HK-2 (cell line): ENCODE measurements around the gene ENO1.

Experiments
- DNase-seq: peaks from one replicate; pipeline ENCODE4 v3.0.0-alpha.2; 2018; ENCODE audit not compliant: unreplicated experiment

ENO1 gene

DNA sequence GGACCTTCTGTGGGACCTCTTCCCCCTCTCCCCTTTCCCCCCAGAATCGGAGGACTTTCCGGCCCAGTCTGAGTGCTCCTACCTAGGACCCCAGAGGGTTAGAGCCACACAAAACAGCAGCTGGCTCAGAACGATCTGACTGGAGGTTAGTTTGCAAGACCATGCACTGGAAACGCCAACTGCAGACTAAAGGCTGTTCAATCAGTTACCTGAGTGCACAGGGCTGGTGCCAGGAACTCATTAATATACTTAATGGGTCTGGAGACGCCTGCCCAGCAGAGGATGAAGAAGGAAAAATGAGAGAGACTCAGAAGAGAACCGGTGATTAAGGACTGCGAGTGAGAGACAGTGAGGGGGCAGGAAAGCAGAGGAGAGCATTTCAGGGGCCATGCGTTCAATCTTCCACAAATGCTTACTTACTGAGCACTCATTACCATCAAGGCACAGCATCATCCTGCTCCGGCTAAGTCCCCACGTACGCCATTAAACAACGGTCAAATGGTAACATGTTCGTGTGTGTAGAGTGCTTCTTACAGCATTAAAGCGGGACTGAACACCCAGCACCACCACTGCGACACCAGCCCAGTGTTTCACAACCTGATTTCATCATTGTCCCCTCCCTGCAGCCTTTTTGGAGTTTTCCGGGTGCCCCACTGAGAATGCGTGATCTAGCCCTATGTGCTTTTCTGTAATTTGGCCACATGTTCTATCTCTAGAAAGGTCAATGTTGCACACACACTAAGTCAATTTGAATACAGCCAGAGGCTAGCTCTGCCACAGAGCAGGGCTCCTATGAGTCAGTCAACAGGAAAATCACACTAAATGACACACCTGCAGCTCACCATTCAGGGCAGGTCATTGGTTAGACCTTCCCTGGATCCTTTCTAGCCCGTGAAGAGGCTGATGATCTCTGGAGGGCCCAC is 7.6 kb downstream of the ENO1 start:
- DNase-seq: peak; percentile 42

DNA sequence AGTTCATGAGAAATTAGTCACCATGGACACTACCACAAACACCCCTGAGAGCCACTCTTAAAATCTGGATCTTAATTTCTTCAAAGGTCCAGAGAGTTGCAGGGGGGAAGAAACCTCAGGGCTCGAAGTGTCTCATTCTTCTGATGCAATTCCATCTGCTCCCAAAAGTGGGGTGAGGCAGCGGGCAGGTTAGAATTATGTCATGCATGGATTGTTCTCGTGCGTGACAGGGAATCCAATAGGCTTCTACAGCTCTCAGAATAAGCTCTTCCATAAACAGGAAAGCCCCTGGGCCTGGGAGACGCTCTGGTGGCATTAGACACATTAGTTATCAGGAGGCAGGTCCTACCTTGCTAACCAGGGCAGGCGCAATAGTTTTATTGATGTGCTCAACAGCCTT is 8.4 kb downstream of the ENO1 start:
- DNase-seq: peak; percentile 38

DNA sequence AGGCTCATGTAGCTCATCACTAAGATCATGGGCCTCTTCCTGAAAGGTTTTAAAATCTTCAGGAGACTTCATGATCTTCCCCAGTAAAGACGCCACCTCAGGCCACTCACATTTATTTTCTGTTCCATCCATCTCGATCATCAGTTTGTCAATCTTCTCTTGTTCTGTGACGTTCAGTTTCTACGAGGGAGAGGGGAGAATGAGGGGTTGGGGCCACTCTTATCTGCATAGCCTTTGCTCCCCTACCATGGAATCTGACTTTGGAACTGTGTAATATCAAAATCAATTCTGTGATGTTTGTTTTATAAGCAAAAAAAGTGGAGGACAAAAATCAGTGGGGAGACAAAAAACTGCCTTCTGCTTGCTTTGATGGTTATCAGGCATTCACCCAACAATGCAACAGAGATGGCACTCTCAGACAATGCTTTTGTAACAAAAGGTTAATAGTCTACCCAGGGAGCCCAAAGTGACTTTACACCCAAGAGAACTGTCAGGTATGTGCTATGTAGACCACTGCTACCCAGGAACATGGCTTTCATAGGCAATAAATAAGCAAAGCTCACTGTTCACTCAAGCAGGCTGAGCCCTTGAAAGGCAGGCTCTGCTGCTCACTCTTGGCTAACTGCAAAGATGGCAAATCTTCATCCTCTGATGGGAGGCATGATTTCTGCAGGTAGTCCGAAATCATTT is 10.5 kb downstream of the ENO1 start:
- no peak for DNase-seq

DNA sequence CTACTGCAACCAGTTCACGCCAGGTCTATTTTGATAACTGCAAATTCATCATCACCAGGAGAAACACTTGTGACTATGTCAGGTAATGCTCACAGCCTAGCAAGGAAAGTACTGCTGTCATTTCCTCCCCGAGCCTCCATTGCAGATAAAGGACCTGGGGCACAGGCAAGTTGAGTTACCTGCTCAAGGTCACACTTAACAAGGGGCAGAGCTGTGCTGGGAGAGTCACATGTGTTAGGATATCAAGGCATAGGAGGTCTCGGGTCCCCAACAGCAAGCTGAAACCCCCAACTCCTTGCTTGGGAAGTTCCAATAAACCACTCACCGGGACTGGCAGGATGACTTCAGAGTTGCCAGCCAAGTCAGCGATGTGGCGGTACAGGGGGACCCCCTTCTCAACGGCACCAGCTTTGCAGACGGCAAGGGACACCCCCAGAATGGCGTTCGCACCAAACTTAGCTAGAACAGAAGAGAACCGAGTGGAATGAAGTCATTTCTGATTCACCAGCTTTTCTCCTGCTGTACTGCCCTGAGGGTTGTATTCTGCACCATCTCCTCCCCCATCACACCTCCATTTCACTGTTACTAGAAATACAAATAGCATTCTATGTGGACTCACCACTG is 11.6 kb downstream of the ENO1 start:
- DNase-seq: peak; percentile 17

DNA sequence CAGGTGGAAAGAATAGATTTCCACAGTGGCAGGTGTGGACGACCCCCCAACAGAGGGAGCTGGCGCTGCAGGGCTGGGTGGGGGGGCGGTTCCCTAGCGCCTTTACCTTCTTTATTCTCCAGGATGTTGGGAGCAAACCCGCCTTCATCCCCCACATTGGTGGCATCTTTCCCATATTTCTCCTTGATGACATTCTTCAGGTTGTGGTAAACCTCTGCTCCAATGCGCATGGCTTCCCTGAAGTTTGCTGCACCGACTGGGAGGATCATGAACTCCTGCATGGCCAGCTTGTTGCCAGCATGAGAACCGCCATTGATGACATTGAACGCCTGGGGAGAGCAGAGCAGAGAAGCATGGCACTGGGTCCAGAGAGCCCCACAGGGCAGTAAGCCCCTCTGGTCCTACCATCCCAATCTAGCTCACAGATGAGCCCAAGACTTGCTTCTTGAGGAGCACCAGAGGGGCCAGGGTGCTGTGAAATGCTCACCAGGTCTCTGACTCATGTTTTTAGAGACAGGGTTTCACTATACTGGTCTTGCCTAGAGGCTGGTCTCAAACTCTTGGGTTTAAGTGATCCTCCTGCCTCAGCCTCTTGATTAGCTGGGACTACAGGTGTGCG is 12.2 kb downstream of the ENO1 start:
- peak; percentile 31 for DNase-seq

DNA sequence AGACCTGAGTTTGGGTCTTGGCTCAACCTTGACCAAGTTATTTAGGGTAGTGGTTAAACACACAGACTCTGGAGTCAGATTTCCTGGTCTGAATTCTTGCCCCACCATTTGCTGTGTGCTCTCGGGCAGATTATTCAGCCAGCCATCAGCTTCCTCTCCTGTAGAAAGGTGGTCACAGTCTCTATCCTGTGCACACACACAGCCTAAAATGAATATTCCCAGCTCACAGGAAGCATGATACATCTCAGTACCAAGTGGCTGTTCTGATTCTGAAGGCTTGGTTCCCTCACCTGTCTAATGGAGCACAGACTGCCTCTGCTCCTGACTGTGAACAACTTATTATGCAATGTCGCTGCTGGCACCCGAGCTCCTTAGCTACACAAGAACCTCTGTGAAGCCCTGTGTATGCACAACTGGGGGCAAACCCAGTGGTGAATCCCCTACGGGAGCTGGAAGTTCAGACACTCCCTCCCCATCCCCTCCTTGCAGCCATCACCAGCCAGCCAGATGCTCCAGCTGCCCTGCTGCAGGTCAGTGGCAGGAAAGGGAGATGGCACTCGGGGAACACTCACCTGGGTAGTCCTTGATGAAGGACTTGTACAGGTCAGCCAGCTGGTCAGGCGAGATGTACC is 13.7 kb downstream of the ENO1 start:
- peak; percentile 14 for DNase-seq

DNA sequence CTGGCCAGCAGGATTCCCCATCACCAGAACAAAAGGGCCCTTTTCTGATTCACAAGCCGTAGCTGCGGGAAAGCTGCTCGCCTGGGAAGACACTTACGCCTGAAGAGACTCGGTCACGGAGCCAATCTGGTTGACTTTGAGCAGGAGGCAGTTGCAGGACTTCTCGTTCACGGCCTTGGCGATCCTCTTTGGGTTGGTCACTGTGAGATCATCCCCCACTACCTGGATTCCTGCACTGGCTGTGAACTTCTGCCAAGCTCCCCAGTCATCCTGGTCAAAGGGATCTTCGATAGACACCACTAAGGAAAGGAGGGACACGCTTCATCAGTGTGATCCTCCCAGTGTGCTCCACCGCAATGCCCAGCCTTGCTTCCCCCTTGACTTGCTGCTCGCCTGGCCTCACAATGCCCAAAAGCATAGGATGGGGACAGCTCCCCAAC is 14.7 kb downstream of the ENO1 start:
- no peak for DNase-seq

DNA sequence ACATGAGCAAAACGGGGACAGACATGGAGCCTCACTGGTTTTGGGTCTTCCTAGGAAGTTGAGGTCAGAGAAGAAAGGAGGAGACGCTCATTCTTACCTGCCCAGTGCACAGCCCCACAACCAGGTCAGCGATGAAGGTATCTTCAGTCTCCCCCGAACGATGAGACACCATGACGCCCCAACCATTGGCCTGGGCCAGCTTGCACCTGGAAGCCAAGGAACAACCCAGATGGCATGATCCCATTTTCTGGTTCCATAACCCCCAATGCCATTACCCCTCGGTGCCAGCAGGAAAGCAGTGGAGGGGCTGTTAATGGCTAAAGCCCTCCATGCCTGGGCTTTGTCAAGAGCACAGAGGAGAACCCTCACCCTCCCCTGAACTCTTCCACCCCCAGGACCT is 15.3 kb downstream of the ENO1 start:
- DNase-seq: peak; percentile 14

DNA sequence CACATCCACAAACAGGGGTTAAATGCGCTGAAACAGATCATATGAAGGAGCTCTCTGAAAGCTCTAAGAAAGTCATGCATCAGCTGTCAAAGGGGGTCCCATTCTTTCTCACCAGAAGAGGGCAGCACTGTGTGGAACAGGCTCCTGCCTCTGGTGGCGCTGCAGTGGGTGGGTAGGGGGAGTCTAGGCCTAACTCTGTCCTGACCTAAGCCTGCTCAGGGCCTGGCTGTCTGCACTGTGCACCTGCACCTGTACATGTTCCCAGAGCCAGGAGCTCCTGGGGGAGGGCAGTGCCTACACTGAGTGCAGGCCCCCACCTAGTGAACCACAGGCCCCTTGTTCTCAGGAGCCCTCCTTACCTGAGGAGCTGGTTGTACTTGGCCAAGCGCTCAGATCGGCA is 16.0 kb downstream of the ENO1 start:
- peak; percentile 50 for DNase-seq

DNA sequence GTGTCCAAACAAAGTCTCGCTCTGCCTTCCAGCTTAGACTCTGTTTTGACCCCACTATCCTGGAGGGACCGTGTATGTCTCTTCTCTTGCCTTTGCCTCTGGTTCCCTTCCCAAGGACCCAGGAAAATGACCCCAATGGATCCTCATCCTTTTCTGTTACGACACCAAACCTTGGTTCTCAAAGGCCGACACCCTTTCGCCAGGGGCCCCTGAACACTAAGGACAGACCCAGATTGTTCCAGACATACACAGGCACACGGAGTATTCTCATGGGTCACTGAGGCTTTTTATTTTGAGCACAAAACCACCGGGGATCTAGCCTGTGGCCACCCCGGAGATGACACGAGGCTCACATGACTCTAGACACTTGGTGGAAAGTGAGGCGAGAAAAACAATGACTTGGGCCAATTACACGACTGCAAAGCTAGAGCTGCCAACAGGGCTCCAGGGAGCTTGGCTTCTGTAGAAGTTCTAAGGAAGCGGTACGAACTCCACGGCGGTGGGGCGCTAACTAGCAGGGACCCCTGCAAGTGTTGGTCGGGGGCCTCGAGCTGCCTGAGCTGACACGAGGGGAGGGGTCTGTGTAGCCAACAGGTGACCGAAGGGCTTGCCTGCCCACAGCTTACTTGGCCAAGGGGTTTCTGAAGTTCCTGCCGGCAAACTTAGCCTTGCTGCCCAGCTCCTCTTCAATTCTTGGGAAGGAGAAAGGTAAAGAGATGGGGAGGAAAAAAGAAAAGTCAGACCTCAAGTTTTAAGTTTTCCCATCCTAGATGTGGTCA is 17.6 kb downstream of the ENO1 start:
- peak; percentile 13 for DNase-seq

DNA sequence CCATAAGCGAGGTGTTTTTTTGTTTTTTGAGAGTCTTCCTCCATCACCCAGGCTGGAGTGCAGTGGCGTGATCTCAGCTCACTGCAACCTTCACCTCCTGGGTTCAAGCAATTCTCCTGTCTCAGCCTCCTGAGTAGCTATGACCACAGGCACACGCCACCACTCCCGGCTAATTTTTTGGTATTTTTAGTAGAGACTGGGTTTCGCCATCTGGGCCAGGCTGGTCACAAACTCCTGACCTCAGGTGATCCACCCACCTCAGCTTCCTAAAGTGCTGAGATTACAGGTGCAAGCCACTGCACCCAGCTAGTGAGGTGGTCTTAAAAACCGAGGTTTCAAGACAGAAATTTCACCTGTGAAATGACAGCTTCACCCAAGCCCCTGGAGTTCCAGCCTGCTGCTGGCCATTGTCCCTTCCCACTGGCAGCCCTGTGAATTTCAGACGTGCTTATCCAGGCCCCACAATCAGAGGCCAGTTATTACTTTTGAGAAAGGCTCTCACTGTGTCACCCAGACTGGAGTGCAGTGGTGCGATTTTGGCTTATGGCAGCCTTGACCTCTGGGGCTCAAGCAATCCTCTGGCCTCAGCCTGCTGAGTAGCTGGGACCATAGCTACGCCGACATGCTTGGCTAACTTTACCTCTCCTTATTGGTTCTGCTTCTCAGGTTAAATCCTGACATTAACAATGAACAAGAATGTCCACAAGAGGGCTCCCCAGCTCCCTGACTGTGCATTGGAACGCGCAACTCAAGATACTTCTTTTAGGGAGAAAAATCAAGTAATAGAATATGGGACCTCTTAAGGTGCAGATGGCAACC is 19.4 kb downstream of the ENO1 start:
- DNase-seq: peak; percentile 73

DNA sequence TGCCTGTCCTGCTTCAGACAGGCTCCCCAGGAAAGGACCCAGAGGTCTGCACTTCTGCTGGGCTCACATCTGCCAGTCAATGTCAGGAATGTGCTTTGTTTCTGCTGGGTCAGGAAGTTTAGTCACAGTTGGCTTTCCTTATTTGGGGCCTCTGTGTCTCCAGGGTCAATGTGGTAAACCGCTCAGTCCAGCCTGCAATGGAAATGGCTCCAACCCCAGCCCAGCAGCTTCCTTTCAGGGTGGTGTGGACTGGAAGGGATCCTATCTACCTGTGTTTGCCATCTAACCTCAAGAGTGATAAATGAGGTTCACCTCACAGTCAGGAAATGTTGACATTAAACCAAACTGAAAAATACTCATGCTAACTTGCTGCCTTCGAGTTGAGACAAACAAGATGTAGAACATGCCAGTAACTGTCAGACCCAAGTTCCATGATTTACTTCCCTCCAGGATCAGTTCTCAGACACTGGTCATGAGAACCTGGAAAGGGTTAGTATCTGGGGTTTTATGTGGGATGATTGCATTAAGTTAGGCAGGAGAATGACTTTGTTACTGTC is 20.3 kb downstream of the ENO1 start:
- peak; percentile 81 for DNase-seq

DNA sequence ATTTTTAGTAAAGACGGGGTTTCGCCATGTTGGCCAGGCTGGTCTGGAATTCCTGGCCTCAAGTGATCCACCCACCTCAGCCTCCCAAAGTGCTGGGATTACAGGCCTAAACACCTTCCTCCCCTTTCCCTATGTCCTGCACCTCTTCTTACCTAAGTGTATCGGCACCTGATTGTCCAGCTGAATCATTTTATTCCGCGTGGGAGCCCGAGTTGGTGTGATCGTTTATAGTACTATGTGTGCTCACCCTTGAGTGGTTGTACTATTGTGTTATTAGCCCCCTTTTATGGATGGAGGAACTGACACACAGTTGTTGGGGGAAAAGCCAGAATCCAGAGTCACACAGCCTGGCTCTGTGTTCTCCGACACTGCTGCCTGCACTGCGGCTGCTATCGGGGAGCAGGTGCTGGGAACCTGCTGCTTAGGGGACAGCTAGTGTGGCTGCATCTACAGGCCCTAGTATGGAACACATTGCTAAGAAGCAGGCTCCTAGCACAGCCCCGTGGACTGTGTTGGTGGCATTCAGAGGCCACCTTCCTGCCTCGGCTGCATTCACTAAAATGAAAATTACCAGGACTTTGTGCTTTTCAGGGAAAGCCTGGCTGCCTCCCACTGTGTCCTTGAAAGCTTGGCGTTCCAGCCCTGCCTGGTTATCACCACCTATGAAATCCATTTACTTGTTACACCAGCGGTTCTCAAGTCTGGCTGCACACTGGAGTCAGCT is 21.6 kb downstream of the ENO1 start:
- peak; percentile 33 for DNase-seq

DNA sequence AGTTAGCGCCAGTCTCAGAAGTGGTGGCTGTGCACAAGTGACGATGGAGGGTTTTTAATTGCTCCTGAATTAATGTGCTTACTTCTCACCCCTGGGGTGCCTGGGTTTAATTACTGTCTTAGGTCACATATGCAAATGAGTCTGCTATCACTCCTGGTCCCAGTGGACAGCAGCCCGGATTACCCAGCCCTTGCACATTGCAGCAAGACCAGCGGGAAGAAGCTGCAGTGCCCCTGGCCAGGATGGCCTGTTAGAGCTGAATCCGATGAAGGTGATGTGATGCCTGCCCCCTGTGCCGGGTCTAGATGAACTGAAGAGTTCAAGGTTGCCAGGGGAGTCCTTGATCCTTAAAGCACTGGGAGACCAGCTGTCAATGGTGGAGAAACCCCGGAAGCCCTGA is 24.2 kb downstream of the ENO1 start:
- DNase-seq: no peak

DNA sequence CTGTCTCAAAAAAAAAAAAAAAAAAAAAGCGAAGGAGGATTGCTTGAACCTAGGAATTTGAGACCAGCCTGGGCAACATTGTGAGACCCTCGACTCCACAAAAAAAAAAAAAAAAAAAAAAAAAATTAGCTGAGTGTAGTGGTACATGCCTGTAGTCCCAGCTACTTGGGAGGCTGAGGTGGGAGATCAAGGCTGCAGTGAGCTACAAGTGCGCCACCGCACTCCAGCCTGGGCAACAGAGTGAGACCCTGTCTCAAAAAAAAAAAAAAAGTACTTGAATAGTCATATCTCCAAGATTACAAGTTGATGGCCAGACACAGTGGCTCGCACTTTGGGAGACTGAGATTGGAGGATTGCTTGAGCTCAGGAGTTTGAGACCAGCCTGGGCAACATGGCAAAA is 27.4 kb downstream of the ENO1 start:
- DNase-seq: no peak

DNA sequence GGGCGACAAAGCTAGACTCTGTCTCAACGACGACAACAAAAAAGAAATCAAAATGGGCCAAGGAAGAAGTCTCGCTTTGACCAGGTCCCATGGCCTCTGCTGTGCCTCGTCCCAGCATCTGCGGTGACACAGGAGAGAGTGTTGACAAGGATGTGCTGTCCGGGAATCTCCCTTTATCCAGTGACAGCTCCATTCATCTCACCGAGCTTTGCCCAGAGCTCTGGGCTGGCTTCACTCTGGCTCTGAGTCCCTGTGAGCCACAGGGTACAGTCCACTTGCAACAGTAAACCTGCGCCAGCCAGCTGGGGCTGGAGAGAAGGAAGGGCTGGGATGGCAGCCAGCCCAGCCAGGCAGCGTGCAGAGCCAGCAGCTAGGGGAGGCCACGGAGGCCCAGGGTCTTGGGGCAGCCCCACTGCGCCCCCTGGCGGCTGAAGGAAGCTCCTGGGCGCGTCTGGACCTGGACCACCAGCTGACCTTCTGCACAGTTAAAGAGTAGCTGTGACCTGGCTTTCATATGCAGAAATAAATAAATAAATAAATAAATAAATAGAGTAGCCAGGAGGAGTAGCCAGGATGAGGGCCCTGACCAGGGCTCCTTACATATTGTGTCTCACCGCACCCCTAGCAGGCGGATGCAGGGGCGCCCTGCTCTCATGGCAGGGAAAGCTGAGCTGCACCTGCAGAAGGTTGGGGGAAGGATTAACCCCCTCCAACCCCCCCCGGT is 29.7 kb downstream of the ENO1 start:
- peak; percentile 87 for DNase-seq

DNA sequence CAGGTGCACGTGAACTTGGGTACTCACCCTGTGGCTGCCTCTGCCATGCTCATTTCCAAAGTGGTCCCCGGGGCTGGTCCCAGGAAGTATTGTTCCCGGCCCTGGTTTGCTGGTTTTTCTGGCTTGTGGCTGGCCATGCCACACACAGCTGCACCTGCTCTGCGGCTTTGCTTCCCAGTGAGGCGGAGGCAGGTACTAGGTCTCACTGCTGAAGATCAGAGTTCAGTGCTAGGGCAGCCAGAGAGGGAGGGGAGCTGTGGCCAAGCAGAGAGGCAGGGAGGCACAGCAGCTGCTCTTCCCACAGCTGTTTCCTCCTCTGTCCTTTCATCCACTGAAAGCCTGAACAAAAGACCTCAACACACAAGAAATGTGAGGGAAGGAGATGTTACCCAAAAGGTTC is 30.5 kb downstream of the ENO1 start:
- DNase-seq: no peak

DNA sequence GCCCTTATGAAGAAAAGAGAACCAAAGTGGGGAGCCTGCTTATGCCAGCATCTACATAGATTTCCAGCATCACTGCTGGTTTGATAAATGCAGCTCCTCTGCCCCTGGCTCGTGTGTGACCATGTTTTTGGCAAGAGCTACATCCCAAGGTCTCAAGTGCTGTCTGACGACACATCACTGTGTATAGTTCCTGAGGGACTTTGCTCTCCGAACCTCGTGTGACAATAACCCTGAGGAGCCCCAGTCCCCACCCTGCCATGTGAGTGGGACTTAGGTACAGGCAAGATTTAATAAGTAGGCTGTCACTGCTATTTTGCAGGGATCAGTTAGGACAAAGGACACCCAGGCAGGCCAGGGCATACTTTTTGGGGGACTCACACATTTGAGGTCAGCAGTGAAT is 32.2 kb downstream of the ENO1 start:
- DNase-seq: no peak
